Thyroid gland (tissue), 4 donors: ENCODE measurements around the gene NRG3. TPM values are rescaled to one million over a fixed set of nuclear protein-coding genes. Genes with fewer than 3 reads are reported as not detected.

Experiments
- DNase-seq, 2 donors: peaks; one replicate each; pipeline ENCODE4 v3.0.0-alpha.2; 2019
- H3K27ac ChIP-seq, 3 donors: fragments of 200-600 bp; sonication (generic); 1 replicate in 2 of 3; 2 replicates in 1 of 3; pipeline ENCODE4 v1.5.1; 2016 to 2019; ENCODE audit warnings: mild to moderate bottlenecking in 1 of 3, moderate library complexity in 1 of 3
- H3K27me3 ChIP-seq: fragments of 200-600 bp; sonication (generic); one replicate; pipeline ENCODE4 v1.5.1; 2019
- H3K36me3 ChIP-seq, 2 donors: fragments of 200-600 bp; sonication (generic); one replicate each; pipeline ENCODE4 v1.5.1; 2016 to 2019
- H3K4me1 ChIP-seq, 2 donors: fragments of 200-600 bp; sonication (generic); one replicate each; pipeline ENCODE4 v1.5.1; 2017 to 2019
- H3K4me3 ChIP-seq, 3 donors: fragments of 200-600 bp; sonication (generic); replicated peaks in 1 of 3; 1 replicate in 2 of 3; 2 replicates in 1 of 3; pipeline ENCODE4 v1.5.1; 2016; ENCODE audit warnings: mild to moderate bottlenecking in 1 of 3
- H3K9me3 ChIP-seq: fragments of 200-600 bp; sonication (generic); one replicate; pipeline ENCODE4 v1.5.1; 2017
- POLR2A ChIP-seq, 2 donors: fragments of 450-650 bp; IDR thresholded peaks; one replicate each; pipeline ENCODE4 v1.6.1; 2017; ENCODE audit warnings: antibody characterized with exemption in 2 of 2, mild to moderate bottlenecking in 2 of 2, moderate library complexity in 1 of 2
- WGBS, 2 donors: methylation state at CpG; one replicate each; pipeline ENCODE4 v1.1.5; 2017; 5-methylcytosine and 5-hydroxymethylcytosine counted together
- intact Hi-C: fragments of 100-400 bp; cut with DNase I; formaldehyde crosslinking; loops from one replicate; pipeline ENCODE4 v1.15.1; 2023
- total RNA-seq, 4 donors: library from RNA; depleted of rRNA; stranded (reverse); fragments of >200 nt; gene quantifications; one replicate each; pipeline ENCODE4 v1.2.3, GENCODE V29; 2016
- TF ChIP-seq, protein P1 (sequence below), 6 experiments: fragments of 200-600 bp in 3 of 6; fragments of 450-650 bp in 3 of 6; sonication (generic) in 3 of 6; IDR thresholded peaks; one replicate each; pipeline ENCODE4 v1.5.1; 2016 to 2019; ENCODE audit warnings: antibody characterized with exemption in 6 of 6, mild to moderate bottlenecking in 2 of 6, inconsistent platforms in 1 of 6, moderate library complexity in 1 of 6

Gene NRG3
- total RNA-seq, 4 donors from 2014 or later: 0.67 to 1.8 (median 1.3) TPM

DNA sequence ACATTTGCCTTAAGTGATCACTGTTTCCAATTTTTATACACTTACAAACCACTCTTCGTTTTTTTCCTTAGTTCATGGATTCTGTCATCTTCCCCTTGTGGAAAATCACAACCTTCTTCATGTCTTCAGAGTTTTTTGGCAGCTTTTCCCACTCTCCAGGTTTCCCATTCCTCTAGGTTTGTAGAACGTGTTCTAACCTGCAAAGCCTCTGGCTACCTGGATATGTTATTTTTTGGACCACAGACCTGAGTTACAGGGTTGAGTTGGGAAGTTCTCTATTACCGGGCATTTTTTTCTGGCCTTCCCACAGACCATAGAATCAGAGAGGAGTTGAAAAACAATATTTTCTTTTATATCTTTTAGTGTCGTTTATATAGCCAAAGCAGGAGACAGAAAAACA lies 30.2 kb downstream of the NRG3 start:
- no peak for DNase-seq

DNA sequence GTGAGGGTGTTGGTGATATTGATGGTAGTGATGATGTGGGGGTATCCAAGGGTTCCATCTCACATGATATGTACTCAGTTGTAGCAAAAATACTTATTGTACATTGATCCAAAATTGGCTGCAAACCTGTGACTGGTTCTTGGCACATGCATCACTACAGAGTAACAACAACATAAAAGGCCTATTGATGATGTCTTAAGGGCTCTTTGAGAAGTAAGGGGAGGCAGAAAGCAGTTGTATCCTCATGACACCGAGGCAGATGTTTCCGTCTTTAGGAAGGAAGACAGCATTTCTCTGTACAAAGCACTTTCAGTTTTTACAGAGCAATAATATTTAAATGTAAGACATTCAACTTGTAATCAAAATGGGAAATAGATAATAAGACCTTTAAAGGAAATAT lies 34.5 kb downstream of the NRG3 start:
- H3K4me3 ChIP-seq: no peak overlapping the region
- no peaks in the 10 kb centered on the region for H3K4me1 ChIP-seq
- no peaks in the 10 kb centered on the region for H3K27me3 ChIP-seq
- H3K36me3 ChIP-seq: no peaks in the 10 kb centered on the region
- no peak for DNase-seq
- TF ChIP-seq POLR2A (IDR thresholded peaks at IDR 0.05): no peak
- TF ChIP-seq, protein P1, sequence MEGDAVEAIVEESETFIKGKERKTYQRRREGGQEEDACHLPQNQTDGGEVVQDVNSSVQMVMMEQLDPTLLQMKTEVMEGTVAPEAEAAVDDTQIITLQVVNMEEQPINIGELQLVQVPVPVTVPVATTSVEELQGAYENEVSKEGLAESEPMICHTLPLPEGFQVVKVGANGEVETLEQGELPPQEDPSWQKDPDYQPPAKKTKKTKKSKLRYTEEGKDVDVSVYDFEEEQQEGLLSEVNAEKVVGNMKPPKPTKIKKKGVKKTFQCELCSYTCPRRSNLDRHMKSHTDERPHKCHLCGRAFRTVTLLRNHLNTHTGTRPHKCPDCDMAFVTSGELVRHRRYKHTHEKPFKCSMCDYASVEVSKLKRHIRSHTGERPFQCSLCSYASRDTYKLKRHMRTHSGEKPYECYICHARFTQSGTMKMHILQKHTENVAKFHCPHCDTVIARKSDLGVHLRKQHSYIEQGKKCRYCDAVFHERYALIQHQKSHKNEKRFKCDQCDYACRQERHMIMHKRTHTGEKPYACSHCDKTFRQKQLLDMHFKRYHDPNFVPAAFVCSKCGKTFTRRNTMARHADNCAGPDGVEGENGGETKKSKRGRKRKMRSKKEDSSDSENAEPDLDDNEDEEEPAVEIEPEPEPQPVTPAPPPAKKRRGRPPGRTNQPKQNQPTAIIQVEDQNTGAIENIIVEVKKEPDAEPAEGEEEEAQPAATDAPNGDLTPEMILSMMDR (IDR thresholded peaks at IDR 0.05): no peak
- no peaks in the 10 kb centered on the region for H3K9me3 ChIP-seq
- no peak overlapping the region for H3K27ac ChIP-seq
- WGBS, 2 donors: 87 to 91% methylated on average over 2 of the region's 2 CpGs
- intact Hi-C loops: no loop called here

More for the DNA sequence above, 30.2 kb downstream of the NRG3 start:
- H3K36me3 ChIP-seq: no peaks in the 10 kb centered on the region
- no peaks in the 10 kb centered on the region for H3K4me1 ChIP-seq
- no peak overlapping the region for H3K27ac ChIP-seq
- intact Hi-C loops: no loop called here
- H3K4me3 ChIP-seq: no peak overlapping the region
- no peaks in the 10 kb centered on the region for H3K9me3 ChIP-seq
- 87 to 90% methylated on average over 4 of the region's 4 CpGs for WGBS, 2 donors
- TF ChIP-seq, protein P1 (IDR thresholded peaks at IDR 0.05): no peak
- no peak for TF ChIP-seq POLR2A (IDR thresholded peaks at IDR 0.05)
- H3K27me3 ChIP-seq: no peaks in the 10 kb centered on the region

DNA sequence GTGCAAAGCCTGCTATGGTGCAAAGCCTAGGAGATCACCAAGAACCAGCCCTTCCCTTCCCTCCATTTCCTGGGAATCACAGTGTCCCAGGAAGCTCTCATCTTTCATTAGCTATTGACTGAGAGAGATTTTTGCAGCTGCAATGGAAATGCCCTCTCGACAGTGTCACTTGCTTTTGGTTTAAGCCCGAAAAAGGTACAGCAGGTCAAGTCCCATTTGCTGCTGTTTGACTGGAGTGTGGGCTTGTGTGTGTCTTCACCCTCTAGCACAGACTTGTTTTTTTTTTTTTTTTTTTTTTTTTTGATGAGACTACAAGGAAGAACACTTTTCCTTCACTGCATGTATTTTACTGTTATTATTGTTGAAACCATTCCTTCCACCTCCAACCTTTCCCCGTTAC lies 36.3 kb downstream of the NRG3 start:
- Histone ChIP-seq H3K36me3 (no peaks in the 10 kb centered on the region), H3K9me3 (no peaks in the 10 kb centered on the region), H3K27ac (no peak overlapping the region), H3K4me1 (no peaks in the 10 kb centered on the region), H3K4me3 (no peak overlapping the region), H3K27me3 (no peaks in the 10 kb centered on the region)
- intact Hi-C loops: no loop called here
- WGBS, 2 donors: 86 to 87% methylated on average over 3 of the region's 3 CpGs
- DNase-seq: no peak
- no peak for TF ChIP-seq POLR2A (IDR thresholded peaks at IDR 0.05)
- TF ChIP-seq, protein P1 (IDR thresholded peaks at IDR 0.05): no peak

DNA sequence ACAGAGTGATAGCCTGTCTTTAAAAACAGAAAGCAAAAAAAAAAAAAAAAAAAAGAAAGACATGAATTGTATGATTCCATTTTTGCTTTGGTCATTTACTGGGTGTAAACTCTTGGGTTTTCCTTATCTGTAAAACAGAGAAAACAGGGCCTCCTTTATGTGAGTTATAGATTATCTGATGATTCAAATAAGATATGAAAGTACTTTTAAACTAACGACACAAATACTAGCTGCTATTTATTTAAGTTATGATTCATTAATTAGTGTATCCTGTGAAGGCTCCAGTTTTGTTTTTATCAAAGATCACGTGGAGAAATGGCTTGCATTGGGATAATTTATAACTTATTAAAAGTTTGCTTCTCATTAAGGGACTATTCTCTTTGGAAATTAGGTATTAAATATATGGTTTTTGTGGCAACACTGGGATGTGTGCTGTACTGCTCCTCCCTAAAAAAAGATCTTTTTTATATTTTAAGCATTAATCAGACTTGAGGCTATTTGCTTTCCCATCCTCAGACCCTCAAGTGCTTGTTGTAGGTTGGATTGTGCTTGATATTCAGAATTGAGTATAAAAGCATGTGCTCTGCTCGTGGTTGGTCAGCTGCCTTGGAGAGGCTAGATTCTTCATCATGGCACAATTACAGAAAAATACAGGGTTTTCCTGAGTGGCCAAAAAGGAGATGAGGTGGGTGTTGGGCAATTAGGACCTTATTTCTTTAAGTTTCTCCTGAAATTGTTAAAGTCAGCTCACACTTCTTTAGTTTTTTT lies 39.9 kb downstream of the NRG3 start:
- H3K4me3 ChIP-seq: no peak overlapping the region
- DNase-seq: no peak
- no peak overlapping the region for H3K27ac ChIP-seq
- H3K27me3 ChIP-seq: no peaks in the 10 kb centered on the region
- intact Hi-C loops: no loop called here
- WGBS, 2 donors: 76 to 80% methylated on average over 3 of the region's 3 CpGs
- no peaks in the 10 kb centered on the region for H3K9me3 ChIP-seq
- TF ChIP-seq, protein P1 (IDR thresholded peaks at IDR 0.05): no peak
- TF ChIP-seq POLR2A (IDR thresholded peaks at IDR 0.05): no peak
- no peaks in the 10 kb centered on the region for H3K4me1 ChIP-seq
- no peaks in the 10 kb centered on the region for H3K36me3 ChIP-seq

DNA sequence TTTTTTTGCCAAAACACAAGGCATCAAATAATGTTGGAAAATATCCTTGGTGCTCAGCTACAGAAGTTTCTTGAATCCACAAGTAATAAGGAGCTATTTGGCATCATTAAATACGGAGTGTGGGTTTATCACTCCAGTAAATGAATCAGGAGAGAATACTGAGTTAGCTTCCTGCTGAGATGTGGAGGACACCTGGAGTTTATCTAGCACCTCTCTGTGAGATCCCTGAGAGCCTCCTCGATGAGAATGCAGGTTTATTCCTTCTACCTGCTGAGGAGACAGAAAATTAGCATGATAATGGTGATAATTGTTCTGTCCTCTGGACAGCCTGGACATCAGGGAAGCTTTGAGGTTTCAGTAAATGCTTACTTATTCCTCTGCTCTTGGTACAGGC lies 40.5 kb downstream of the NRG3 start:
- Histone ChIP-seq H3K27ac (no peak overlapping the region), H3K27me3 (no peaks in the 10 kb centered on the region), H3K36me3 (no peaks in the 10 kb centered on the region), H3K9me3 (no peaks in the 10 kb centered on the region), H3K4me3 (no peak overlapping the region), H3K4me1 (no peaks in the 10 kb centered on the region)
- WGBS, 2 donors: 28 to 37% methylated on average over 2 of the region's 2 CpGs
- no peak for TF ChIP-seq POLR2A (IDR thresholded peaks at IDR 0.05)
- TF ChIP-seq, protein P1 (IDR thresholded peaks at IDR 0.05): no peak
- no peak for DNase-seq
- intact Hi-C loops: no loop called here
